Measurements from ENCODE around the gene OR51I1.

Gene OR51I1

GRCh38 chr11:5421811-5422210, 19.5 kb downstream of the OR51I1 start, which contains the start of gene OR51Q1:
Gene OR51Q1 (plus strand): TSS chr11:5422111. CDS start chr11:5422201, 90 bp downstream.
- TF ChIP-seq CTCF (IDR thresholded peaks at IDR 0.05; ENCODE audit: low read depth, low read length): no peak
- no peak within 1 kb of the TSS for H3K4me3 ChIP-seq (ENCODE audit: low read depth, low read length)

GRCh38 chr11:5420993-5421392, 20.3 kb downstream of the OR51I1 start:
- no peak for TF ChIP-seq CTCF (IDR thresholded peaks at IDR 0.05; ENCODE audit: low read depth, low read length)
- H3K4me3 ChIP-seq (ENCODE audit: low read depth, low read length): no peak overlapping the region

GRCh38 chr11:5405173-5405572, 36.1 kb downstream of the OR51I1 start:
- TF ChIP-seq CTCF (IDR thresholded peaks at IDR 0.05; ENCODE audit: low read depth, low read length): no peak
- no peak overlapping the region for H3K4me3 ChIP-seq (ENCODE audit: low read depth, low read length)

GRCh38 chr11:5398936-5399335, 42.4 kb downstream of the OR51I1 start:
- TF ChIP-seq CTCF (IDR thresholded peaks at IDR 0.05; ENCODE audit: low read depth, low read length): no peak
- H3K4me3 ChIP-seq (ENCODE audit: low read depth, low read length): no peak overlapping the region

- no peak for TF ChIP-seq CTCF (IDR thresholded peaks at IDR 0.05; ENCODE audit: low read depth, low read length)
These were observed 47.2 kb downstream of the OR51I1 start for GRCh38 chr11:5394091-5394490.

More at GRCh38 chr11:5394091-5394490, 47.2 kb downstream of the OR51I1 start:
- H3K4me3 ChIP-seq (ENCODE audit: low read depth, low read length): no peak overlapping the region

Data from WI38 (cell line).